Measurements from ENCODE around the gene MAPK12.
A peak's percentile ranks its signal among the peaks of the same experiment; 100 is the strongest.

Gene MAPK12

DNA sequence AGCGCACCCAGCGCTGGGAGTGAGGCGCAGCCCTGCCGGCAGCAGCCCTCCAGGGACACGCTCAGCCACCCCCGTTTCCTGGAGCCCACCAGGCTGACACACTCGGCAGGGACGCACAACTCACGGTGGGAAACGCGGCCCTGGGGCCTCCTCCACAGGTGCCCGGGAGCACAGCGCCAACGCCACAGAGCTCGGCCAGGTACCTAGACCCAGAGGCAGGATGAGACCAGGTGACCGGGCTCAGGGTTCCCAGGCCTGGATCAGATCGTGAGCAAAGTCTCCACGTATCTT lies 34.7 kb downstream of the MAPK12 start:
- no peak for DNase-seq

DNA sequence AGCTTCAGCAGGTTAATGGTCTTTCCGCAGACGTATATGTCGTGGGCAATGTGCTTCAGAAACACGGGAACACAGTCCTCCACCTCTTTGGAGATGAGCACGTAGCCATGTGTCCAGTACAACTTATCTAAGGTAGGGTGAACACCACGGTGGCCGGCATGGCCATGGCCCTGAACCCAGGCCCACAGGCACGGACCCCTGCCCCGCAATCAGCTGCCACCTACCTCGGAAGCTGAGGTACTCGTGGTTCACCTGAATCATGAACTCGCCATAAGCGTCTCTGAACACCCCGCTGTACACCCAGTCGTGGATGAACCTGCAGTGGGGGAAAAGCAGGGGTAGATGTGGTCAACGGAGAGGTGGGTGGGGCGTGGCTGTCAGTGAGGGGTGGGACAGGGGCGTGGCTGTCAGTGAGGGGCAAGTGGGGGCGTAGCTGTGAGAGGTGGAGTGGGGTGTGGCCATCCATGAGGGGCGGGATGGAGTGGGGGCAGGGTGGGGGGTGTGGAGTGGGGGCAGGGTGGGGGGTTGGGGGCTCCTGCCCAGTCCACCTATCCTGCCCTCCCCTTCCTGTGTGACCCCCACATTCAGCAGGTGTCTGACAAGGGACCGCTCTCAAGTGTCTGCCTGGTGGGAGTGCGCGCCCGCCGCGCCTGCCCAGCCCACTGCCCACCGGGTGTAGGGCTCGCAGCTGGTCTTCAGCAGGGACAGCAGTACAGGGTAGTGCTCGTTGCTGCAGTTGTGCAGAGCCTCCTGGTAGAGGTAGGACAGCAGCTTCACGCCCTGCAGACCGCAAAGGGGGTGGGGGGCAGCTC lies 35.2 kb downstream of the MAPK12 start:
- no peak for DNase-seq

GRCh38 chr22:50225200-50225969 lies 36.1 kb downstream of the MAPK12 start:
- DNase-seq: no peak

DNA sequence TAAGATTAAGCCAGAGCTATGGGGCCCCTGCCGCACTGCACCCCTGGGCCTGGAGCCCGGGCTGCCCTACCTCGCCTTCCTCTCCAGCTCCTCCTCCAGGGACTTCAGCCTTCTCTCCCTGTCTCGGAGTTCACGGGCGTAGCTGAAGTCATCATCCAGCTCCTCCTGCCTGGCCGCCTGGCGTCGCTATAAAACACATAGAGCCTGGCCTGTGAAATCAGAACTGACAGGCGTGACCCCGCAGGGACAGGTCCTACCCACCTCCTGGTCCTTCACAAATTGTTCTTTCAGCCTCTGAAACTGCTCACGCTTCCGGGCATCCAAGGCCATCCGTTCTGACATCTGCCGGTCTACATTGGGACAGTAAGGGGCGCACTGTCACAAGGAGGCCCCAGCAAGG lies 37.4 kb downstream of the MAPK12 start:
- DNase-seq: no peak

GRCh38 chr22:50222508-50222907 lies 39.0 kb downstream of the MAPK12 start:
- DNase-seq: no peak

DNA sequence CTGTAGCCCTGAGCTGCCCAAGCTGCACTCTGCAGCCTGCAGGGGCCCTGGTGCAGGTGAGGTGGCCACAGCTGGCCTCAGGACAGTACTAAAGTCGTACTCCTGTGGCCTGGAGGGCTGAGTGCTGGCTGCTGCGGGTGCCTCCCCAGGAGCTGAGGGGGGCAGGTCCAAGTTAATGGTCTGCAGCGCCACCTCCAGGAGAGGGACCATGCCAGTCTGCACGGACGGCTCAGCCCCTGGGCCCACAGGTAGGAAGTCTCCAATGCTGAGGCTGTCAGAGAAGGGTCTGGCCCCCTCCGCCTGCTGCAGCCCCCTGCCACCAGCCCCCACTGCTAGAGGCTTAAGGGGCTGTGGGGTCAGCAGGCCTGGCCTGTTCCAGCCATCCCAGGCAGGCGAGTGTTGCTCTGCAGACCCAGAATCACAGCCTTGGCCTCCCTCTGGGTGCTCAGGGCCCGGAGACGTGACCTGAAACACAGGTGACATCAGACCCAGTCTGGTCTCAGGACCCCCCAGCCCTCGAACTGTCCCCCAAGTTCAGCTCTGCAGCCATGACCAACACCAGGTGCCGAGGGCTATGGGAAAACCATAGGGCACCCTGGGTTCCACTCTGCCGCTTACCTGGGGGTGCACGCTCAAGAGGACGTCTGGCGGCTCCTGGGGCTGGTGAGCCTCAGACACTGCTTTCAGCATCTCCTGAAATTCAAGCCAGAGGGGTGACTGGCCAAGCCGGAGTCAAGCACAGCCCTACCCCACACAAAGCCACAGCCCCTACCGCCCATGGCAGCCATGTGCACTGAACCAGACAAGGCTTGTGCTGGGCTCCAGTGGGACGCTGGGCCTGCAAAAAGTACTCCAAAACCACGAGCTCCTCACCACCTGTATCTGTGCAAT lies 39.8 kb downstream of the MAPK12 start:
- DNase-seq: no peak

DNA sequence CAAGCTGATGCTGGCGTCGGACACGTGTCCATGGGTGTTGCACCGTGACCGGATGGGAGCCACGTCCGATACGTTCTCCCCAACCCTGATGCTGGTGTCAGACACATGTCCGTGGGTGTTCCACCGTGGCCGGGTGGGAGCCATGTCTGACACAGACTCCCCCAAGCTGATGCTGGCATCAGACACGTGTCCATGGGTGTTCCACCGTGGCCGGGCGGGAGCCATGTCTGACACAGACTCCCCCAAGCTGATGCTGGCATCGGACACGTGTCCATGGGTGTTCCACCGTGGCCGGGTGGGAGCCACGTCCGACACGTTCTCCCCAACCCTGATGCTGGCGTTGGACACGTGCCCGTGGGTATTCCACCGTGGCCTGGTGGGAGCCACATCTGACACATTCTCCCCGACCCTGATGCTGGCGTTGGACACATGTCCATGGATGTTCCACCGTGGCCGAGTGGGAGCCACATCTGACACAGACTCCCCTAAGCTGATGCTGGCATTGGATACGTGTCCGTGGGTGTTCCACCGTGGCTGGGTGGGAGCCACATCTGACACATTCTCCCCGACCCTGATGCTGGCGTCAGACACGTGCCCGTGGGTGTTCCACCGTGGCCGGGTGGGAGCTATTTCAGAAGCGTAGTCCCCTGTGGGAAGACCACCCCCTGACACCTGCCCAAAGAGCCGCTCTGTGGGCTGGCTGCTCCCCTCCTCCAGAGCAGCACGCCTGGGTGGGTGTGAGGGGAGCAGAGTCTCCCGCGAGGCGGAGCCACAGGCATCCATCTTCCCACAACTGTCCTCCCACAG lies 40.7 kb downstream of the MAPK12 start:
- DNase-seq: no peak

- no peak for DNase-seq
These were observed 41.5 kb downstream of the MAPK12 start for GRCh38 chr22:50219800-50220602.

GRCh38 chr22:50218996-50219727 lies 42.3 kb downstream of the MAPK12 start:
- peak; percentile 11 for DNase-seq

DNA sequence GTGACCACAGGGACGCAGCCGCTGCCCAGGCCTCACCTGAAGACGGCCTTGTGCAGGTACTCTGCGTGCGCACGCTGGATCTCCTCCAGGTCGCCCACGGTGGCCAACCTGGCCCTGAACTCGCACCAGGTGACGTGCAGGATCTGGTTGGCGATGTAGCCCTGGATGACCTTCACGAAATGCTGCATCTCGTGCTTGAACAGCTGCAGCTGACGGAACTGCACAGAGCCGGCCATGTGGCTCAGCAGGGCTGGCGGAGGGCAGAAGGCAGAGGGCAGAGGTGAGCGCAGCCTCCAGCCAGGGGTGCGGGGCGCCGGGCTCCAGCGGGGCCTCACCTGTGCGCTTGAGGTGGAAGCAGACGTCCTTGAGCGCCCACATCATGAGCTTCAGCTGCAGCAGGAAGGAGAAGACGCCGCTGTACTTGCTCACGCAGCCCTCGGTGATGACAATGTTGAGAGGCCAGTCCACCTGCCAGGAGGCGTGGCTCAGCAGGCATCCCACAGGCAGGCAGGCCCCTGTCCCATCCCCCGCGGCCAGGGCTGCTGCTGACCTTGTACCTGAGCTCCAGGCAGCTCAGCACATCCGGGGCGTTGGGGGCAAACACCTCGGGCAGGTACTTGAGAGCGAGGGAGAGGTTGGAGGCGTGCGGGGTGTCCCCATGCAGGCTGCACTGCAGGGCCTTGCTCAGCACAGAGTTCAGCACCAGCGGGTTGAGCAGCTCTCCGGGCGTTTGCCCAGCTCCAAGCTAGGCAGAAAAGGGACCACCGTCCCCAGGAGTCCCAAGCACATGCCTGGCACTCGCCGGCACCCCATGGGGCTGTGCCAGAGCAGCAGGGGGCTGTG lies 43.1 kb downstream of the MAPK12 start:
- DNase-seq: peak; percentile 12

GRCh38 chr22:50217543-50218152 lies 43.8 kb downstream of the MAPK12 start:
- no peak for DNase-seq

DNA sequence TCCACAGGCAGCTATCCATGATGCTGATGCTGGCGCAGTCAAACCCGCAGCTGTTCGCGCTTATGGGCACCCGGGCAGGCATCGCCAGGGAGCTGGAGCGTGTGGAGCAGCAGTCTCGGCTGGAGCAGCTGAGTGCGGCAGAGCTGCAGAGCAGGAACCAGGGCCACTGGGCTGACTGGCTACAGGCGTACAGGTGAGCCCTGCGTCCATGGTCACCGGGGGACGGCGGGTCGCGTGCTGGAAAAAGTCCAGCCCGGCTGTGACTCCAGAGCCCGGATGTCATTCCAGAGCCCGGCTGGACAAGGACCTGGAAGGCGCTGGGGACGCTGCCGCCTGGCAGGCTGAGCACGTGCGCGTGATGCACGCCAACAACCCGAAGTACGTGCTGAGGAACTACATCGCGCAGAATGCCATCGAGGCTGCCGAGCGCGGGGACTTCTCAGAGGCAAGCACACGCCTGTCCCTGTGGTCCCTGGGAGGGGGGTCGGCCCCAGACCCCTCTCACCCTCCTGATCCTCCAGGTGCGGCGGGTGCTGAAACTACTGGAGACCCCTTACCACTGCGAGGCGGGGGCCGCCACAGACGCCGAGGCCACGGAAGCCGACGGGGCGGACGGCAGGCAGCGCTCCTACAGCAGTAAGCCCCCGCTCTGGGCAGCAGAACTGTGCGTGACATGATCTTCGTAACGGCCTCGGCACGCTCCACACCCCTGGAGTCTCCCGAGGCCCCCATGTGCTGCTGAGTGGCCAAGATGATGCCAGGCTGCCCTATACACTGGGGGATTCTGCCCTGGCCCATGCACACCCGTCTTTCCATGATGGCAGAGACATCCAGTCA lies 44.6 kb downstream of the MAPK12 start:
- no peak for DNase-seq

DNA sequence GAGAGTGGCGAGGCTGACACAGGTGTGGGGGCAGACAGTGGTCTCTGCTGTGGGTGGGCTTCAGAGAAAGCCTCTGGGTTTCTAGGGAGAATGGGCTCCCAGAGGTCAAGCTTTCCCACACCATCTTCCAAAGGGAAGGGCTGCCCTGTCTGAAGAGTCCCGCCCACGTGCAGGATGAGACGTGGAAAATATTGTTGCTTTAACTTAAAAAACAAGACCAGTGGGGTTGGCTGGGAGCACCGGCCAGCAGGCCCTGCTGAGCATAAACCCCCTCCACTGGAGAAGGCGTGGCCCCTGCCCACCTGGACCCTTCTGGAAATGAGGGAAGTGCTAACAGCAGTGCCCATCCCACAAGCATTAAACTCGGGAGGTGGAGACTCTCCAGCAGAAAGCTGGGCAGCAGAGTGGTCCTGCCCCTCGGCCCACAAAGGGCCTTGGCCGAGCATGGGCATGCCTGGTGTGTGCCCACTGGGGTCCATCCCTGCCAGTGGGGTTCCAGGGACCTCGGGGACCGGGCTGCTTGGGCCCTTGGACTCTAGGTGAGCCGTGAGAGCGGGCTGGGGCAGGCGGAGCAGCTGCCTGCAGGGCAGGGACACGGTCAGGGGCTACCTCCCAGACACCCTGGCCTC lies 45.3 kb downstream of the MAPK12 start:
- no peak for DNase-seq

DNA sequence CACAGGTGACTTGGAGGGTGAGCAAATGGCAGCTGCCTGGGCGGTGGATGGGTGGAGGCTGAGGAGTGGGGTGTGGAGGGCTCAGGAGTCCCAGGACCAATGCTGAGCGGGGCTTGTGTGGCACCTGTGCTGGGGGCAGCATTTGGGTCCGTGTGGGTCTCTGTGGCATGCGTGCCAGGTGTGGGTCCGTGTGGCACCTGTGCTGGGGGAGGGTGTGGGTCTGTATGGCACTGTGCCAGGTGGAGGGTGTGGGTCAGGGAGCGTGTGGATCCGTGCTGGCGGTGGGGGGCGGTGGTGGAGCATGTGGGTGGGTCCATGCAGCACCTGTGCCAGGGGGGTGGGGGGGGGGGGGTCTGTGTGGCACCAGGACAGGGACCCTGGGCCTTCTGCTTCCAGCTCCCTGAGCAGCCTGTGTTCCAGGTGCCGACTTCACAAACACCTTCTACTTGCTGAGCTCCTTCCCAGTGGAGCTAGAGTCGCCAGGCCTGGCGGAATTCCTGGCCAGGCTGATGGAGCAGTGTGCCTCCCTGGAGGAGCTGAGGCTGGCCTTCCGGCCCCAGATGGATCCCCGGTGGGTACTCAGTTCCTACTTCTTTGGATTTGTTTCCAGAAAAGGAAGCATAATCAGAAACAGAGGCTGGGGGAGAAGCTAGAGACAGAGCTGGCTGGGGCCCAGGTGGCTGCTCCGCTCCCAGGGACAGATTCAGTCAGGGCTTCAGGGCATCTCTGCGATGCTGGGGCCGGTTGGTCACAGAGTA lies 46.0 kb downstream of the MAPK12 start:
- DNase-seq: no peak

GRCh38 chr22:50213263-50213662 lies 48.2 kb downstream of the MAPK12 start:
- DNase-seq: no peak

DNA sequence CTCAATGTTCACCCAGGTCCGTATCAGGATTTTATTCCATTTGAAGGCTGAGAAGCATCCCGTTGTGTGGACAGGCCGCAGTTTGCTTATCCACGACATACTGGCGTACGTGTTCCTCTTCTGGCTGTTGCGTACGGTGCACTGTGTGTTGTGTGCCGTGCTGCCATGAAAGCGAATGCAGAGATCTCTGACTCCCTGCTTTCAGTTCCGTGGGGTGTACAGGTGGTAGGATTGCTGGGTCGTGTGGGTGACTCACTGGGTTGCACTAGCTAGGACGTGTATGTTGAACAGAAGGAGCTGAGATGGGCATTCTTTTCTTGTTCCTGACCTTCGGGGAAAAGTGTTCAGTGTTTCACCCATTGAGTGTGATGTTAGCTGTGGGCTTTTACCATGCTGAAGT lies 50.3 kb downstream of the MAPK12 start:
- no peak for DNase-seq

DNA sequence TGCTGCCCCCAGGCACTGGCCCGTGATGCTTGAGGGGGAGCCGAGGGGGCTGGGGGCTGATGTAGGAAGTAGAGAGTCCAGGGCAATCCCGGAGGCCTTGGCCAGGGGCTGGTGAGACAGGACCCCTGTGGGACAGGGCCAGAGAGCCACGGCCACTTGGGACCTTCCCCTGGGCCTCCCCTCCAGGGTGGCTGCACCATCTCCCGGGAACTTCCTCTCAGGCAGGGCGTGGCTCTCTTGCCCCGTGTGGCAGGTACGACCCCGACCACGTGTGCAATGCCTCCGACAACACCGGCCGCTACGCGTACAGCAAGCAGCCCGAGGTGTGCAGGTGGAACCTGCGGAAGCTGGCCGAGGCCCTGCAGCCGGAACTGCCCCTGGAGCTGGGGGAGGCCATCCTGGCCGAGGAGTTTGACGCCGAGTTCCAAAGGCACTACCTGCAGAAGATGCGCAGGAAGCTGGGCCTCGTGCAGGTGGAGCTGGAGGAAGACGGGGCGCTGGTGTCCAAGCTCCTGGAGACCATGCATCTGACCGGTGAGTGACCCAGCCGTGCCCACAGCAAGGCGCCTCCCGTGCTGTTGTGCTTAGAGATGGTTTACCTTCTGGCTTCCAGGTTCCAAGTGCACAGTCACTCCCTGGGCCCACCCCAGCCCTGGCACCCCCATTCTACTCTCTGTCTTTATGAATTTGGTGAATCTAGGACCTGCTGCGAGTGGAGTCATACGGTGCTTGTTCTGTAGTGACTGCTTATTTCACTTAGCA lies 50.9 kb downstream of the MAPK12 start:
- no peak for DNase-seq

Measured in DMS79 treated with DMSO at 0.1 percent for 48 hours (cell line).